OCI-LY1 (cell line): ENCODE measurements around the gene DHX29.

Experiments used
- EZH2 ChIP-seq: fragments of 200-600 bp; sonication (generic), shearing (Covaris generic); IDR thresholded peaks from 2 replicates; pipeline ENCODE4 v1.8.0; 2017; ENCODE audit warnings: borderline replicate concordance, mixed run types, mild to moderate bottlenecking, antibody characterized with exemption, low read length, moderate library complexity, mixed read lengths
- TF ChIP-seq, protein P1 (sequence below): fragments of 200-600 bp; sonication (generic), shearing (Covaris generic); IDR thresholded peaks from 2 replicates; pipeline ENCODE4 v1.5.1; 2017; ENCODE audit warnings: mild to moderate bottlenecking, antibody characterized with exemption, low read length, moderate library complexity, mixed read lengths

- TF ChIP-seq, protein P1, sequence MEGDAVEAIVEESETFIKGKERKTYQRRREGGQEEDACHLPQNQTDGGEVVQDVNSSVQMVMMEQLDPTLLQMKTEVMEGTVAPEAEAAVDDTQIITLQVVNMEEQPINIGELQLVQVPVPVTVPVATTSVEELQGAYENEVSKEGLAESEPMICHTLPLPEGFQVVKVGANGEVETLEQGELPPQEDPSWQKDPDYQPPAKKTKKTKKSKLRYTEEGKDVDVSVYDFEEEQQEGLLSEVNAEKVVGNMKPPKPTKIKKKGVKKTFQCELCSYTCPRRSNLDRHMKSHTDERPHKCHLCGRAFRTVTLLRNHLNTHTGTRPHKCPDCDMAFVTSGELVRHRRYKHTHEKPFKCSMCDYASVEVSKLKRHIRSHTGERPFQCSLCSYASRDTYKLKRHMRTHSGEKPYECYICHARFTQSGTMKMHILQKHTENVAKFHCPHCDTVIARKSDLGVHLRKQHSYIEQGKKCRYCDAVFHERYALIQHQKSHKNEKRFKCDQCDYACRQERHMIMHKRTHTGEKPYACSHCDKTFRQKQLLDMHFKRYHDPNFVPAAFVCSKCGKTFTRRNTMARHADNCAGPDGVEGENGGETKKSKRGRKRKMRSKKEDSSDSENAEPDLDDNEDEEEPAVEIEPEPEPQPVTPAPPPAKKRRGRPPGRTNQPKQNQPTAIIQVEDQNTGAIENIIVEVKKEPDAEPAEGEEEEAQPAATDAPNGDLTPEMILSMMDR = no peak
- TF ChIP-seq EZH2 = no peak
Observed at GRCh38 chr5:55316289-55316688, 8.8 kb upstream of the DHX29 start.
